Gastroesophageal sphincter (tissue), 3 donors: ENCODE measurements around the gene ADRA2A.

Experiments
- CTCF ChIP-seq, 4 experiments: fragments of 200-600 bp in 2 of 4; fragments of 450-650 bp in 2 of 4; sonication (generic) in 1 of 4; IDR thresholded peaks; one replicate each; pipeline ENCODE4 v1.5.1; 2017 to 2019; ENCODE audit warnings: antibody characterized with exemption in 4 of 4, mild to moderate bottlenecking in 2 of 4, moderate library complexity in 2 of 4
- EP300 ChIP-seq: sonication (generic); formaldehyde crosslinking; IDR thresholded peaks from one replicate; pipeline ENCODE4 v1.6.1; 2017; ENCODE audit warnings: antibody characterized with exemption, mild to moderate bottlenecking
- POLR2A ChIP-seq, 2 donors: fragments of 450-650 bp; IDR thresholded peaks; one replicate each; pipeline ENCODE4 v1.6.1; 2017; ENCODE audit warnings: antibody characterized with exemption in 2 of 2, mild to moderate bottlenecking in 2 of 2, moderate library complexity in 1 of 2
- POLR2AphosphoS5 ChIP-seq: sonication (generic); formaldehyde crosslinking; IDR thresholded peaks from one replicate; pipeline ENCODE4 v1.6.1; 2017; ENCODE audit warnings: antibody characterized with exemption

DNA sequence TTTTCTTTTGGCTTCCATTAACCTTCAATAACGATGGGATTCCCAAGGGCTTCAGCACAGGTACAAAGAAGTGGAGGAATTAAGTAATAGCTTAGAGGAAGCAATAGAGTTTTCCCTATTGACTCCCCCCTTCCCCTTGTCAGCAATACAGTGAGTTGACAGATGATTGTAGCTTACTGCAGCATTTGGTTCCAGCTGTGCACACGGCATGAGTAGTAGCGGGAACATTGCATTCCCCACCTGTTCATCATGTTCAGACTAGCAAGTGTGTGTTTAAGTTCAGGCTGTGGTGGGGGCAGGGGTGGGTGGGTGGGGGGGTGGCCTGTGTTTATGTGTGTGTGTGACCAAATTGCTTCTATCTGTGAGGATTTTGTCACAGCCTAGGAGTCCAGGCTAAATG is 4.6 kb upstream of the ADRA2A start:
- TF ChIP-seq CTCF (IDR thresholded peaks at IDR 0.05) (no peak), EP300 (no peak), POLR2AphosphoS5 (no peak), POLR2A (IDR thresholded peaks at IDR 0.05) (no peak)
